Esophagus squamous epithelium (tissue), 4 donors: Measurements from ENCODE around the gene ANK3.

ENCODE experiments used
- POLR2A ChIP-seq, 4 donors: fragments of 450-650 bp; IDR thresholded peaks; one replicate each; pipeline ENCODE4 v1.6.1; 2017; ENCODE audit warnings: antibody characterized with exemption in 4 of 4, mild to moderate bottlenecking in 4 of 4, moderate library complexity in 3 of 4
- TF ChIP-seq, protein P1 (sequence below), 6 experiments: fragments of 450-650 bp in 4 of 6; fragments of 200-600 bp in 2 of 6; sonication (generic) in 2 of 6; IDR thresholded peaks; one replicate each; pipeline ENCODE4 v1.5.1; 2016 to 2019; ENCODE audit warnings: antibody characterized with exemption in 6 of 6, mild to moderate bottlenecking in 4 of 6, moderate library complexity in 4 of 6

DNA sequence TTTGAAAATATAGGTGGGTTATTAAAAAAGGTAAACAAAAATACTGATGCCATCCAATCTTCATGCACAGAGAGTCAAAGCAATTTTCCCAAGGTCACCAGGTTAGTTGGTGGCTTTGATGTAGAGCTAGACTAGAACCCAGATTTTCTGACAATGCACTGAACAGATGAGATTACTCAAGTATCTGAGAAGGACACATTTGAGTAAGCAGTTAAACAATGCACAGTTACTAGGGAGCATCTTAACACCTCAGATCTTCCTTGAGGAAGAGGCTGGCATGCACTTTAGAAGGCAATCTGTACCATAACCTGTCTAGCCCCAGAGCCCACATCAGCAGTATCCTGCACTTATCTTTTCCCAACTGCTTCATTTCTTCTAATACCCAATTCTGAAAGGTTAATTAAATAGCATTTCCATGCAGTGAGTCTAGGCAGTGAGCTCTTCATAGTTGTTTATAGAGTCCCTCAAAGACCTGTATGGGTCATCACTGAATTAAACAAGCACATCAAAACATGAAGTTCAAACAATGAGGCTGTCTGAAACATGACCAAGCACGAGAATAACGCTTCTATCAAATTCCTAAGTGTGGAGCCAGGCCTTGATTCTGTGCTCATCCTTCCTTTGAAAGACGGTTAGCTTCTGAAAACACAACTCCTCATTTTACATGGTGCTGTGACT is 38.2 kb upstream of the ANK3 start:
- TF ChIP-seq POLR2A (IDR thresholded peaks at IDR 0.05), result no peak
- TF ChIP-seq, protein P1, sequence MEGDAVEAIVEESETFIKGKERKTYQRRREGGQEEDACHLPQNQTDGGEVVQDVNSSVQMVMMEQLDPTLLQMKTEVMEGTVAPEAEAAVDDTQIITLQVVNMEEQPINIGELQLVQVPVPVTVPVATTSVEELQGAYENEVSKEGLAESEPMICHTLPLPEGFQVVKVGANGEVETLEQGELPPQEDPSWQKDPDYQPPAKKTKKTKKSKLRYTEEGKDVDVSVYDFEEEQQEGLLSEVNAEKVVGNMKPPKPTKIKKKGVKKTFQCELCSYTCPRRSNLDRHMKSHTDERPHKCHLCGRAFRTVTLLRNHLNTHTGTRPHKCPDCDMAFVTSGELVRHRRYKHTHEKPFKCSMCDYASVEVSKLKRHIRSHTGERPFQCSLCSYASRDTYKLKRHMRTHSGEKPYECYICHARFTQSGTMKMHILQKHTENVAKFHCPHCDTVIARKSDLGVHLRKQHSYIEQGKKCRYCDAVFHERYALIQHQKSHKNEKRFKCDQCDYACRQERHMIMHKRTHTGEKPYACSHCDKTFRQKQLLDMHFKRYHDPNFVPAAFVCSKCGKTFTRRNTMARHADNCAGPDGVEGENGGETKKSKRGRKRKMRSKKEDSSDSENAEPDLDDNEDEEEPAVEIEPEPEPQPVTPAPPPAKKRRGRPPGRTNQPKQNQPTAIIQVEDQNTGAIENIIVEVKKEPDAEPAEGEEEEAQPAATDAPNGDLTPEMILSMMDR (IDR thresholded peaks at IDR 0.05), result no peak
